ENCODE measurements around the gene SLCO6A1.
"Not testable (repeated sequence)": the region's sequence is repeated elsewhere in the genome, so short reads cannot be mapped to it uniquely, and the experiment has no call there.

The SLCO6A1 gene

DNA sequence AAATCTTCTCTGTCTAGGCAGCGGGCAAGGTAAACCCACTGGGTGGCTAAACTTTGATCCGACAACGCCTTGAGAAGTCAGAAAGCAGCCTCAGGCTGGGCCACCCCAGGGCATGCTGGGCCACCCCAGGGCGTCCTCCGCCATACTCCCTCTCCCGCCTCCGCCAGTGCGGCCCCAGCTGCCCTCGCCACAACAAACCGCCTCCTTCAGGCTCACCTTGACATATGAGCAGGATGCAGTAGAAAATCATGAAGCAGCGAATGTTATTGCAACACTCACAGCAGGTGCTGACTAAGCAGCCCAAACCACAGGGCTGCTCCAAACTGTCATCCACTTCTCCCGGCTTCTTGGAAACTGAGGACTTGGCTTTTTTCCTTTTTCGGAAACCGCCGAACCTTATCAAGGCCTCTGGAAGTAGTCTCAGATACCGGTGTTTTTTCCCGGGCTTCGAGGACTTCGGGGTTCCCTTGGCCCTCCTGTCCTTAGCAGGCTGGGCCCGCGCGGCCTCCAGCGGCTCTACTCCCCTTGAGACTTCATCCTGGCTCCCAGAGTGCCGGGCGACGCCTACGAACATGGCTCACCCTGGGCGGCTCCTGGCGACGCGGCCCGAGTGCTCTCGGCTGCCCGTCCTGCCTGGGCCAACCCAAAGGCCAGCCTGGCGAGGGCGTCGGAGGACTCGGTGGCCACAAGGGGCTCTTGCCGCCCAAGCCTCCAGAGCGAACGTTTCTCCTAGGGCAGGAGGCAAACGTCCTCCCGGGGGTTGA lies at the start of gene SLCO6A1:
TSS of gene SLCO6A1 (minus strand) at position 731 of the 764 bp plus-strand sequence. CDS start at position 574, 157 bp downstream.
- DNase-seq: no peak

GRCh38 chr5:102547141-102548035 lies 48.6 kb upstream of the SLCO6A1 start:
- no peak for DNase-seq

DNA sequence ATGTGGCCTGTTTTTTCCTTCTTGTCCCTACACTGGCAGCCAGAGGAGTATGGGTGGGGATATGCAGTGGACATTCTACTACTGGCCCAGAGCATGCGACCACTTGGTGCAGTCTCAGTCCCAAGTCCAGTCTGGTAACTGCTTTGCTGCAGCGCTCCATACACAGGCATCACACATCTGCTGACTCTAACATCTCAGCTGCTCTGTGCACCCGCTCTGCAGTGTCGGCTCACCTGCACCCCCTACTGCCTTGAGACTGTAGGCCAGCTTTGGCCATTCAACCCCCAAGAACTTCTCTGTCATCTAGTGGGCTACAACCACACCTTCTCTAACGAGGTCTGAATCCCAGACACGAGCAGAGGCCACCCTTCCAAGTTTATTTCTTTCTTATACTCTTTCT lies 46.4 kb upstream of the SLCO6A1 start:
- no peak for DNase-seq

DNA sequence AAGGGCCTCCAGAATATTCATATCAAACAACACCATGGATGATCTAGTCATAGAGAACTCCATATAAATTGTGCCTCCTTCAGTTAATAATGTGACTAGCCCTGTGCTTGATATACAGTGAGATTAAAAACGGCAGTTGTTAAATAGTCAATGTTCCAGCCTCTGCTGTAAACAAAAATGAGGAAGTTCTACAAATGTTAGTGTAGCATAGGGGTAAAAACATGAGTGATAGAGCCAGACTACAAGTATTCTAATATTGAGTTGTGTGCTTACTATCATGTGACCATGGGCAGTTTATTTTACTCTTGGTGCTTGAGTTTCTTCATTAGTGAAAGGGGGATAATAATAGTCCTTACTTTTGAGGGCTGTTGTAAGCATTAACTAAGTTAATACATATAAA lies 43.3 kb upstream of the SLCO6A1 start:
- no peak for DNase-seq

GRCh38 chr5:102539996-102540728 lies 41.4 kb upstream of the SLCO6A1 start:
- DNase-seq: no peak

GRCh38 chr5:102539562-102539961 lies 40.8 kb upstream of the SLCO6A1 start:
- peak; percentile 50 for DNase-seq

DNA sequence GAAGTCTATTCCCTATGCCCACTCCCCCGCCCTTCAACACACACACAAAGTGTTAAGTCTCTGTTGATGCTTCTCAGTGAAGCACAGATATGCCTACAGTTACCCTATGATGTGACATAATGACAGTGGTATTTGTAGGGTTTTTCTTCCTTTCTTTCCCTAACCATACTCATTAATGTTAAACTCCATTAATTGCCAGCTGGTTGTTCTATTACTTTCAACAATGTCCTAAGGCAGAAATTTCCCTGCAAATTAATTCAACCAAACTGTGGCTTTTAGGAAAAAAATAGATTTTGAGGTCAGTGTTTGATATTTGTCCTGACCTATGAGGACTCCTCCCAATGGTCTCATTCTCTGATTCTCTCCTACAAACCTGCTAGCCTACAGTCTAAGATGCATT lies 38.2 kb upstream of the SLCO6A1 start:
- no peak for DNase-seq

- DNase-seq: peak; percentile 9
These were observed 37.6 kb upstream of the SLCO6A1 start for GRCh38 chr5:102536323-102536928.

GRCh38 chr5:102532123-102532522 lies 33.3 kb upstream of the SLCO6A1 start:
- no peak for DNase-seq

GRCh38 chr5:102531506-102531905 lies 32.7 kb upstream of the SLCO6A1 start:
- DNase-seq: no peak

- no peak for DNase-seq
These were observed 30.6 kb upstream of the SLCO6A1 start for GRCh38 chr5:102529447-102529846.

DNA sequence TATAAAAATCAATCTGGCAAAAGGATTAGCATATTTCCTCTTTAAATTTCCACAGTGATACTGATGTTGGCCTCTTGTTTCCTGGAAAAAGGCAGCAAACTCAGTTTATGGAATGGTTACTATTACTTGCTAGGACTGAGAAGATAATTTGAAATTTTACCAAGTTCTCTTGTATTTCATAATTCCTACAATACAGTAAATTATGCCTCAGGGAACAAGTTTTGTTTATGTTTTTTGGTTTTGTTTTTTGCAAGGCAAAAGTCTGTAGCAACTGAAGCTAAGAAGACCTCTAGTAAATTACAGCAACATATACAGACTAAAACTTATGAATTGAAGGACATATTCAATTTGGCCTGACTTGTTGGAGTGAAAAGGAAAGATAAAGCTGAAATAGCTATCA lies 30.2 kb upstream of the SLCO6A1 start:
- DNase-seq: no peak

DNA sequence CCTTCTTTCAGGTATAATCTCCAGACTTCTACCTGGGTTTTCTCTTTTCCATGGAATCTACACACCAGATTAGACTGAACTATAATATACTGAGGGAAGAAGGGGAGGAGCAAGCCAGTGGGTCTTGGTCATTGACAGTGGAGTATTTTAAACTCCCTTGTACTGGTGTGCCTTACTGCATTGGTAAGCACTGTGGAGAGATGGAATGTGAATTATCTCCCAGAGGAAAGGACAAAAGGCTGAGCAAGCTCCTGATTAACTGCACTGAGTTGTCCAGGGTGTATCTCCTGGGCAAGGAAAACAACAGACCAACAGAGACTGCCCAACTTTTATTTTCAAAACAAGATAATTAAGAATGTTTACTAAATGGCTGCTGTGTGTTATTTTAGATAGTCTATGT lies 29.8 kb upstream of the SLCO6A1 start:
- no peak for DNase-seq

DNA sequence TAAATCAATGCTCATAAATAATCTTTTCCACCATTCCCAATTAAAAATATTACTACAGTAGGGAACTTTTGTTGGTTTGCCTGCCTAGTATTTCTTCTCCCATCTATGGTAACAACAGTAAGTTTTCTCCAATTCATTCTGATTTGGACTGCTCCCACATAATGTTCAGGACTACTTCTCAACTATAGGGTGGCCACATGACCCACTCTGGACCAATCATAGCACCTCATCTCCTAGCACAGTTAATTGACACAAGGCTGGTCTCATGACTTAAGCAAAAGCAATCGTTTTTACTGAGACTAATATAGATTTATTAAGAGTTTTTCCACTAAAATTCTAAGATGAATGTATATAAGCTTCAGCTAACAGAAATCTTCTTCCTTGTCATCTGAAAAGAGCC lies 28.7 kb upstream of the SLCO6A1 start:
- no peak for DNase-seq

- no peak for DNase-seq
These were observed 24.9 kb upstream of the SLCO6A1 start for GRCh38 chr5:102523541-102524175.

- DNase-seq: no peak
These were observed 12.9 kb upstream of the SLCO6A1 start for GRCh38 chr5:102511666-102512065.

DNA sequence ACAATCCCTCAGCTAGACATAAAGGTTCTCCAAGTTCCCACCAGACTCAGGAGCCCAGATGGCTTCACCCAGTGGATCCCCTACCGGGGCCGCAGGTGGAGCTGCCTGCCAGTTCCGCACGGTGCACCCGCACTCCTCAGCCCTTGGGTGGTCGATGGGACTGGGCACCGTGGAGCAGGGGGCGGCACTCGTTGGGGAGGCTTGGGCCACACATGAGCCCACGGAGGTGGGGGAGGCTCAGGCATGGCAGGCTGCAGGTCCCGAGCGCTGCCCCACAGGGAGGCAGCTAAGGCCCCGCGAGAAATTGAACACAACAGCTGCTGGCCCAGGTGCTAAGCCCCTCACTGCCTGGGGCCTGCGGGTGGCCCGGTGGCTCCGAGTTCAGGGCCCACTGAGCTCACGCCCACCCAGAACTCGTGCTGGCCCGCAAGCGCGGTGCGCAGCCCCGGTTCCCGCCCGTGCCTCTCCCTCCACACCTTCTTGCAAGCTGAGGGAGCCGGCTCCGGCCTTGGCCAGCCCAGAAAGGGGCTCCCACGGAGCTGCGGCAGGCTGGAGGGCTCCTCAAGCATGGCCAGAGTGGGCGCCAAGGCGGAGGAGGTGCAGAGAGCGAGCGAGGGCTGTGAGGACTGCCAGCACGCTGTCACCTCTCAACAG lies 7.4 kb downstream of the SLCO6A1 start:
- not testable (repeated sequence) for DNase-seq

GRCh38 chr5:102483736-102484135 lies 15.1 kb downstream of the SLCO6A1 start:
- DNase-seq: no peak

GRCh38 chr5:102481054-102481715 lies 17.6 kb downstream of the SLCO6A1 start:
- no peak for DNase-seq

DNA sequence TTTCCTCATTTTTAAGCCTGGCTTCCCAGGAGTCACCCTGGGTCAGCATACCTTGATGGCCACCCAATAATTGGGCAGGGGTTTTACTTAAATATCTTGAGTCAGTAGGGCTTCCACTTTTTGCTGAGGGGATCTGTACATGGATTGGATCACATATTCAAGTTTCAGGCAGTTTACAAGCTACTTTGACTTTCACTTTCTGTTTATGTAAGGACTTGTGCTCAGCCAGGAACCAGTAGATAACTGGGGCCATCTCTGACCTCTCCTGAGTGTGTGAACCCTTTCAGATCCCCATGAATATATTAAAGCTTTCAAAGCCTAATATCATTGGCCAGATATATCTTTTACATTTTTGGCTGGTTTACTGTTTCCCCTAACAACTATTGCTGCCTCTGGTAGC lies 45.1 kb downstream of the SLCO6A1 start:
- no peak for DNase-seq

- no peak for DNase-seq
These were observed 47.7 kb downstream of the SLCO6A1 start for GRCh38 chr5:102451082-102451481.
